ENCODE results near the gene MICALL1. TPM values are rescaled to one million over a fixed set of nuclear protein-coding genes. Genes with fewer than 3 reads are reported as not detected.

MICALL1 gene
- total and polyA plus RNA-seq, 2 experiments from 2014 or later: 13.6 to 34.9 TPM

GRCh38 chr22:37990301-37990700 lies 84.2 kb downstream of the MICALL1 start:
- Histone ChIP-seq H3K4me1 (ENCODE audit: low read depth) (no peaks in the 10 kb centered on the region), H3K27ac (no peak overlapping the region), H3K27me3 (no peaks in the 10 kb centered on the region), H3K36me3 (no peaks in the 10 kb centered on the region), H3K9me3 (ENCODE audit: low read depth) (no peaks in the 10 kb centered on the region), H3K4me3 (no peak overlapping the region)
- DNase-seq (ENCODE audit: low read depth in 1 of 2, low spot score in 1 of 2): no peak
- no peak for TF ChIP-seq CTCF (IDR thresholded peaks at IDR 0.05; ENCODE audit: low read depth, low read length)

- no peak overlapping the region for H3K27ac ChIP-seq
- TF ChIP-seq CTCF (IDR thresholded peaks at IDR 0.05; ENCODE audit: low read depth, low read length): no peak
These were observed 84.8 kb downstream of the MICALL1 start for GRCh38 chr22:37990862-37991261.

GRCh38 chr22:37991731-37992442 lies 85.8 kb downstream of the MICALL1 start:
- no peaks in the 10 kb centered on the region for H3K4me1 ChIP-seq (ENCODE audit: low read depth)
- no peak for TF ChIP-seq CTCF (IDR thresholded peaks at IDR 0.05; ENCODE audit: low read depth, low read length)
- DNase-seq (ENCODE audit: low read depth in 1 of 2, low spot score in 1 of 2): no peak
- H3K27me3 ChIP-seq: no peaks in the 10 kb centered on the region
- no peak overlapping the region for H3K27ac ChIP-seq
- no peaks in the 10 kb centered on the region for H3K9me3 ChIP-seq (ENCODE audit: low read depth)
- H3K4me3 ChIP-seq: no peak overlapping the region
- no peaks in the 10 kb centered on the region for H3K36me3 ChIP-seq

More at GRCh38 chr22:37990862-37991261, 84.8 kb downstream of the MICALL1 start:
- Histone ChIP-seq H3K36me3 (no peaks in the 10 kb centered on the region), H3K27me3 (no peaks in the 10 kb centered on the region), H3K9me3 (ENCODE audit: low read depth) (no peaks in the 10 kb centered on the region), H3K4me1 (ENCODE audit: low read depth) (no peaks in the 10 kb centered on the region), H3K4me3 (no peak overlapping the region)
- no peak for DNase-seq (ENCODE audit: low read depth in 1 of 2, low spot score in 1 of 2)

Other genes with a start within 250 kb of the MICALL1 start
- gene PDXP, start 247.6 kb upstream of the MICALL1 start, total RNA-seq: 48.5 and 62.5 TPM in 2 replicates
- 88.0 and 117 TPM in 2 replicates for gene PDXP, start 247.6 kb upstream of the MICALL1 start, polyA plus RNA-seq
- 6.6 and 24.5 TPM in 2 replicates for gene LGALS1, start 230.7 kb upstream of the MICALL1 start, total RNA-seq
- gene LGALS1, start 230.7 kb upstream of the MICALL1 start, polyA plus RNA-seq: 8.1 and 37.3 TPM in 2 replicates
- 36.0 and 38.3 TPM in 2 replicates for gene NOL12, start 220.0 kb upstream of the MICALL1 start, total RNA-seq
- 21.9 and 34.2 TPM in 2 replicates for gene NOL12, start 220.0 kb upstream of the MICALL1 start, polyA plus RNA-seq
- gene TRIOBP, start 209.2 kb upstream of the MICALL1 start, total RNA-seq: 160 and 202 TPM in 2 replicates
- 150 and 191 TPM in 2 replicates for gene TRIOBP, start 209.2 kb upstream of the MICALL1 start, polyA plus RNA-seq
- 74.2 and 95.0 TPM in 2 replicates for gene GCAT, start 98.4 kb upstream of the MICALL1 start, total RNA-seq
- gene GCAT, start 98.4 kb upstream of the MICALL1 start, polyA plus RNA-seq: 66.4 and 97.6 TPM in 2 replicates
- gene GALR3, start 82.9 kb upstream of the MICALL1 start, total RNA-seq: not detected in 2 replicates
- 0.95 and 1.0 TPM in 2 replicates for gene GALR3, start 82.9 kb upstream of the MICALL1 start, polyA plus RNA-seq
- gene ANKRD54, start 62.0 kb upstream of the MICALL1 start, total RNA-seq: 49.9 and 59.1 TPM in 2 replicates
- gene ANKRD54, start 62.0 kb upstream of the MICALL1 start, polyA plus RNA-seq: 43.8 and 44.2 TPM in 2 replicates
- gene EIF3L, start 56.9 kb upstream of the MICALL1 start, total RNA-seq: 407 and 422 TPM in 2 replicates
- gene EIF3L, start 56.9 kb upstream of the MICALL1 start, polyA plus RNA-seq: 213 and 387 TPM in 2 replicates
- gene C22orf23, start 47.3 kb downstream of the MICALL1 start, total RNA-seq: 0.80 and 0.99 TPM in 2 replicates
- gene C22orf23, start 47.3 kb downstream of the MICALL1 start, polyA plus RNA-seq: 1.1 and 2.5 TPM in 2 replicates
- gene POLR2F, start 47.4 kb downstream of the MICALL1 start, total RNA-seq: 63.3 and 127 TPM in 2 replicates
- 124 and 183 TPM in 2 replicates for gene POLR2F, start 47.4 kb downstream of the MICALL1 start, polyA plus RNA-seq
- 0.03 TPM in 1 of 2 replicates, not detected in the other for gene SOX10, start 78.3 kb downstream of the MICALL1 start, total RNA-seq
- gene SOX10, start 78.3 kb downstream of the MICALL1 start, polyA plus RNA-seq: not detected in 2 replicates
- 57.8 and 62.4 TPM in 2 replicates for gene PICK1, start 151.1 kb downstream of the MICALL1 start, total RNA-seq
- gene PICK1, start 151.1 kb downstream of the MICALL1 start, polyA plus RNA-seq: 51.7 and 60.4 TPM in 2 replicates
- gene SLC16A8, start 177.9 kb downstream of the MICALL1 start, total RNA-seq: 0.60 and 1.0 TPM in 2 replicates
- 1.7 and 3.7 TPM in 2 replicates for gene SLC16A8, start 177.9 kb downstream of the MICALL1 start, polyA plus RNA-seq
- 2.3 and 2.8 TPM in 2 replicates for gene BAIAP2L2, start 204.4 kb downstream of the MICALL1 start, total RNA-seq
- gene BAIAP2L2, start 204.4 kb downstream of the MICALL1 start, polyA plus RNA-seq: 1.2 and 1.3 TPM in 2 replicates

All from cardiac muscle cell (in vitro differentiated cells and primary cell).